Activated CD8-positive, alpha-beta T cell treated with anti-CD3 and anti-CD28 coated beads, Interleukin-2, amount 10 ng/mL, durations not matched to agents 7 days and 5 days (primary cell): Measurements from ENCODE around the gene APOLD1. TPM values are rescaled to one million over a fixed set of nuclear protein-coding genes. Genes with fewer than 3 reads are reported as not detected.
A peak's percentile ranks its signal among the peaks of the same experiment; 100 is the strongest.

ENCODE experiments used
- ATAC-seq: fragments of 150-1000 bp; cut with Tn5 transposase; one replicate; pipeline ENCODE4 v1.10.0; 2021; ENCODE audit warnings: moderate library complexity
- CTCF ChIA-PET: fragments of 350-600 bp; sonication (Branson Sonifier 250); formaldehyde crosslinking; loops from one replicate; lab custom pipeline; 2021; ENCODE audit warnings: antibody characterized with exemption; lab: Charles Lee
- POLR2A ChIA-PET: fragments of 350-600 bp; sonication (Branson Sonifier 250); formaldehyde crosslinking; loops from one replicate; lab custom pipeline; 2021; ENCODE audit warnings: antibody characterized with exemption; lab: Charles Lee
- DNase-seq: peaks from one replicate; pipeline ENCODE4 v3.0.0-alpha.2; 2020
- H3K27ac Mint-ChIP-seq: one replicate; pipeline ENCODE4 v1.8.0; 2021; ENCODE audit warnings: mild to moderate bottlenecking, mixed read lengths
- H3K27me3 Mint-ChIP-seq: one replicate; pipeline ENCODE4 v1.8.0; 2021; ENCODE audit warnings: low read depth, mixed read lengths
- H3K36me3 Mint-ChIP-seq: one replicate; pipeline ENCODE4 v1.8.0; 2021; ENCODE audit warnings: low read depth, mixed read lengths
- H3K4me1 Mint-ChIP-seq: one replicate; pipeline ENCODE4 v1.8.0; 2021; ENCODE audit warnings: low read depth, mixed read lengths
- H3K4me3 Mint-ChIP-seq: one replicate; pipeline ENCODE4 v1.8.0; 2021; ENCODE audit warnings: mild to moderate bottlenecking, mixed read lengths
- H3K9me3 Mint-ChIP-seq: one replicate; pipeline ENCODE4 v1.8.0; 2022; ENCODE audit warnings: mixed read lengths; ENCODE audit not compliant: insufficient read depth
- total RNA-seq, 2 experiments: library from RNA; stranded (reverse); gene quantifications; one replicate each; pipeline ENCODE4 v1.2.3, GENCODE V29; 2021

The APOLD1 gene
- total RNA-seq, 2 experiments from 2014 or later = 11.0 to 11.1 TPM

- H3K27ac Mint-ChIP-seq = peak overlapping the region; percentile 87
- no peaks in the 10 kb centered on the region for H3K9me3 Mint-ChIP-seq
- peaks cover 43% of the 10 kb centered on the region for H3K4me1 Mint-ChIP-seq
- peak overlapping the region; percentile 80 for H3K4me3 Mint-ChIP-seq
- peaks cover 13% of the 10 kb centered on the region for H3K36me3 Mint-ChIP-seq
- DNase-seq = peak; percentile 72
- ChIA-PET CTCF (interaction anchor here (0.7 to 5.3 kb wide), 15 partner anchors 12 to 425 kb away, joined by 3 to 80 read pairs (median 11); partner anchors contain the start of genes DDX47 and GPRC5A), POLR2A (interaction anchor here (0.6 to 2.2 kb wide), 12 partner anchors 17 to 298 kb away, joined by 3 to 14 read pairs (median 3); partner anchors contain the start of gene DDX47)
- peak; percentile 94 for ATAC-seq
- no peaks in the 10 kb centered on the region for H3K27me3 Mint-ChIP-seq
Measured at GRCh38 chr12:12786706-12787601, 1.5 kb downstream of the APOLD1 start.

GRCh38 chr12:12788131-12788530 lies 2.7 kb downstream of the APOLD1 start:
- no peaks in the 10 kb centered on the region for H3K9me3 Mint-ChIP-seq
- ChIA-PET POLR2A (interaction anchor here (0.6 to 2.2 kb wide), 5 partner anchors 16 to 72 kb away, joined by 3 to 14 read pairs (median 3); no protein-coding TSS in a partner anchor), CTCF (interaction anchor here (0.6 to 5.3 kb wide), 18 partner anchors 9 to 424 kb away, joined by 3 to 80 read pairs (median 10); partner anchors contain the start of genes DDX47 and GPRC5A)
- peak overlapping the region; percentile 80 for H3K4me3 Mint-ChIP-seq
- no peak for ATAC-seq
- DNase-seq = no peak
- peaks cover 9% of the 10 kb centered on the region for H3K36me3 Mint-ChIP-seq
- H3K27ac Mint-ChIP-seq = peak overlapping the region; percentile 84
- H3K27me3 Mint-ChIP-seq = no peaks in the 10 kb centered on the region
- peaks cover 43% of the 10 kb centered on the region for H3K4me1 Mint-ChIP-seq

- ATAC-seq = peak; percentile 68
- H3K9me3 Mint-ChIP-seq = no peaks in the 10 kb centered on the region
- peaks cover 9% of the 10 kb centered on the region for H3K36me3 Mint-ChIP-seq
- POLR2A ChIA-PET = interaction anchor here (0.7 to 2.3 kb wide), 5 partner anchors 15 to 194 kb away, joined by 3 to 14 read pairs (median 6); no protein-coding TSS in a partner anchor
- CTCF ChIA-PET = interaction anchor here (0.6 to 5.3 kb wide), 29 partner anchors 10 to 447 kb away, joined by 3 to 80 read pairs (median 6); partner anchors contain the start of genes DDX47 and GPRC5A
- peak overlapping the region; percentile 84 for H3K27ac Mint-ChIP-seq
- H3K4me3 Mint-ChIP-seq = peak overlapping the region; percentile 80
- H3K27me3 Mint-ChIP-seq = no peaks in the 10 kb centered on the region
- H3K4me1 Mint-ChIP-seq = peaks cover 43% of the 10 kb centered on the region
- DNase-seq = peak; percentile 82
Measured at GRCh38 chr12:12788675-12789368, 3.4 kb downstream of the APOLD1 start.

GRCh38 chr12:12790956-12791355 lies 5.5 kb downstream of the APOLD1 start:
- H3K36me3 Mint-ChIP-seq = peaks cover 2% of the 10 kb centered on the region

GRCh38 chr12:12791756-12792369 lies 6.4 kb downstream of the APOLD1 start:
- POLR2A ChIA-PET = no interaction called here
- Mint-ChIP-seq H3K4me1 (peaks cover 21% of the 10 kb centered on the region), H3K4me3 (no peak overlapping the region)

More at GRCh38 chr12:12790956-12791355, 5.5 kb downstream of the APOLD1 start:
- DNase-seq (no peak), ATAC-seq (no peak)
- no peak overlapping the region for H3K27ac Mint-ChIP-seq
- H3K9me3 Mint-ChIP-seq = no peaks in the 10 kb centered on the region
- CTCF ChIA-PET = interaction anchor here (1.2 to 4.7 kb wide), 2 partner anchors 23 to 30 kb away, joined by 3 to 65 read pairs; partner anchors contain the start of gene DDX47
- POLR2A ChIA-PET = interaction anchor here (2.3 kb wide), 1 partner anchor 54 kb away, joined by 6 read pairs; no protein-coding TSS in a partner anchor
- H3K4me1 Mint-ChIP-seq = peaks cover 26% of the 10 kb centered on the region
- H3K4me3 Mint-ChIP-seq = no peak overlapping the region
- no peaks in the 10 kb centered on the region for H3K27me3 Mint-ChIP-seq

GRCh38 chr12:12792421-12792820 lies 7.0 kb downstream of the APOLD1 start:
- Mint-ChIP-seq H3K9me3 (no peaks in the 10 kb centered on the region), H3K27ac (no peak overlapping the region), H3K36me3 (peaks cover 2% of the 10 kb centered on the region), H3K4me1 (peaks cover 20% of the 10 kb centered on the region), H3K27me3 (no peaks in the 10 kb centered on the region), H3K4me3 (no peak overlapping the region)
- POLR2A ChIA-PET = no interaction called here
- ATAC-seq (no peak), DNase-seq (no peak)
- CTCF ChIA-PET = interaction anchor here (0.9 to 3.5 kb wide), 8 partner anchors 11 to 124 kb away, joined by 3 to 9 read pairs (median 4); no protein-coding TSS in a partner anchor

More at GRCh38 chr12:12791756-12792369, 6.4 kb downstream of the APOLD1 start:
- Mint-ChIP-seq H3K36me3 (peaks cover 2% of the 10 kb centered on the region), H3K9me3 (no peaks in the 10 kb centered on the region), H3K27me3 (no peaks in the 10 kb centered on the region), H3K27ac (no peak overlapping the region)
- CTCF ChIA-PET = interaction anchor here (0.9 to 3.5 kb wide), 6 partner anchors 11 to 125 kb away, joined by 3 to 9 read pairs (median 4); no protein-coding TSS in a partner anchor
- ATAC-seq (no peak), DNase-seq (no peak)

GRCh38 chr12:12794686-12795085 lies 9.2 kb downstream of the APOLD1 start:
- Mint-ChIP-seq H3K4me1 (peaks cover 8% of the 10 kb centered on the region), H3K27ac (no peak overlapping the region), H3K36me3 (peaks cover 2% of the 10 kb centered on the region), H3K27me3 (no peaks in the 10 kb centered on the region), H3K4me3 (no peak overlapping the region), H3K9me3 (no peaks in the 10 kb centered on the region)
- POLR2A ChIA-PET = no interaction called here
- DNase-seq (no peak), ATAC-seq (no peak)
- CTCF ChIA-PET = interaction anchor here (0.8 to 3.5 kb wide), 4 partner anchors 9 to 187 kb away, joined by 3 to 9 read pairs (median 3); no protein-coding TSS in a partner anchor

- peaks cover 11% of the 10 kb centered on the region for H3K4me1 Mint-ChIP-seq
- ChIA-PET CTCF (interaction anchor here (0.5 to 1.4 kb wide), 2 partner anchors 41 to 160 kb away, joined by 3 to 4 read pairs; no protein-coding TSS in a partner anchor), POLR2A (no interaction called here)
- H3K36me3 Mint-ChIP-seq = no peaks in the 10 kb centered on the region
- DNase-seq (no peak), ATAC-seq (no peak)
- no peaks in the 10 kb centered on the region for H3K27me3 Mint-ChIP-seq
- H3K4me3 Mint-ChIP-seq = no peak overlapping the region
- H3K27ac Mint-ChIP-seq = no peak overlapping the region
- H3K9me3 Mint-ChIP-seq = no peaks in the 10 kb centered on the region
Measured at GRCh38 chr12:12796171-12796570, 10.7 kb downstream of the APOLD1 start.

GRCh38 chr12:12796928-12797793 lies 11.7 kb downstream of the APOLD1 start:
- H3K27ac Mint-ChIP-seq = no peak overlapping the region
- DNase-seq (no peak), ATAC-seq (no peak)
- ChIA-PET CTCF (interaction anchor here (0.5 to 4.7 kb wide), 3 partner anchors 9 to 161 kb away, joined by 3 to 31 read pairs (median 3); no protein-coding TSS in a partner anchor), POLR2A (no interaction called here)
- peaks cover 3% of the 10 kb centered on the region for H3K36me3 Mint-ChIP-seq
- no peak overlapping the region for H3K4me3 Mint-ChIP-seq
- no peaks in the 10 kb centered on the region for H3K9me3 Mint-ChIP-seq
- H3K4me1 Mint-ChIP-seq = peaks cover 15% of the 10 kb centered on the region
- no peaks in the 10 kb centered on the region for H3K27me3 Mint-ChIP-seq

- DNase-seq (no peak), ATAC-seq (no peak)
- ChIA-PET CTCF (interaction anchor here (1.2 to 4.7 kb wide), 3 partner anchors 9 to 15 kb away, joined by 3 to 31 read pairs (median 11); partner anchors contain the start of gene DDX47), POLR2A (no interaction called here)
- H3K27me3 Mint-ChIP-seq = no peaks in the 10 kb centered on the region
- H3K4me1 Mint-ChIP-seq = peaks cover 21% of the 10 kb centered on the region
- H3K4me3 Mint-ChIP-seq = no peak overlapping the region
- H3K36me3 Mint-ChIP-seq = peaks cover 6% of the 10 kb centered on the region
- no peak overlapping the region for H3K27ac Mint-ChIP-seq
- H3K9me3 Mint-ChIP-seq = no peaks in the 10 kb centered on the region
Measured at GRCh38 chr12:12797794-12798152, 12.3 kb downstream of the APOLD1 start.
